Measurements from ENCODE around the gene TEKTIP1. TPM values are rescaled to one million over a fixed set of nuclear protein-coding genes. Genes with fewer than 3 reads are reported as not detected.

The TEKTIP1 gene
- total RNA-seq, 1 donor from 2014 or later = 0.73 TPM

DNA sequence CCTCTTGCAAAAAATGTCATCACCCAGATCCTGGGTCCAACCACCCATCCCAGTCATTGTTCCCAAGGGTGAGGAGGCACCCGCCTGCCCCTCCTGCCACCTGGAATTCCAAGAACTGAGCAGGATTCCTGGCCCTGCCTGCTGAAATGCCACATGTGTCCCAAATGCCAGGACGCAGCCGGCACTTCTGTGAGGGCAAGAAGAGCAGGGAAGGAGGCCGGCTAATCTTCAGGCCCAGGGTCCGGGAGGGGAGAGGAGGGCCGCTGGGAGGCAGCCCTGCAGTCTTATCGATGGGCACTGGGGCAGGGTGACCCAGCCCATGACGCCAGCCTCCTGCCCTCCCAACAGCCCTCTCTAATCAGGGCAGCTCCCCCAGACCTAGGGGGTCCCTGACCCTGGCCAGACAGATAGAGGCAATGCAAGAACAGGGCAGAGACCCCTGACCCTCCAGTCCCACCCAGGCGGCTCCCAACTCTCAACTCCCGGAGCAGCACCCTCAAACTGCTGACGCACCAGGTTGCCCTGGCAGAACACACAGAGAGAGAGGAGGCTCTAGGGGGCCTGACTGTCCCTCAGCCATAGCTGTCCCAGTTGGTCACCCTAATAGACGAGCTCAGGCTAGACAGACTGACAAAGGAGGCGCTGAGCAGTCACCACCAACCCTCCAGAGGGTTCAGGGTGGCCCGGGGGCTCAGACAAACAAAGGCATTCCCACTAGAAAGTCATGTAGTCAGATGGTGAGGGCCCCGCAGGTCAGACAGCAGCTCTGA is 16.9 kb downstream of the TEKTIP1 start:
- DNase-seq (ENCODE audit: extremely low spot score, unreplicated experiment) = no peak
- peaks cover 41% of the 10 kb centered on the region for H3K4me1 Mint-ChIP-seq (ENCODE audit: unreplicated experiment)
- H3K9me3 Mint-ChIP-seq (ENCODE audit: unreplicated experiment) = no peaks in the 10 kb centered on the region
- H3K4me3 Mint-ChIP-seq (ENCODE audit: unreplicated experiment) = peak overlapping the region; percentile 91
- no peak for TF ChIP-seq CTCF (IDR thresholded peaks at IDR 0.05)
- no peaks in the 10 kb centered on the region for H3K27me3 Mint-ChIP-seq (ENCODE audit: unreplicated experiment)
- peak overlapping the region; percentile 72 for H3K27ac Mint-ChIP-seq (ENCODE audit: unreplicated experiment)
- H3K36me3 Mint-ChIP-seq (ENCODE audit: unreplicated experiment) = no peaks in the 10 kb centered on the region

DNA sequence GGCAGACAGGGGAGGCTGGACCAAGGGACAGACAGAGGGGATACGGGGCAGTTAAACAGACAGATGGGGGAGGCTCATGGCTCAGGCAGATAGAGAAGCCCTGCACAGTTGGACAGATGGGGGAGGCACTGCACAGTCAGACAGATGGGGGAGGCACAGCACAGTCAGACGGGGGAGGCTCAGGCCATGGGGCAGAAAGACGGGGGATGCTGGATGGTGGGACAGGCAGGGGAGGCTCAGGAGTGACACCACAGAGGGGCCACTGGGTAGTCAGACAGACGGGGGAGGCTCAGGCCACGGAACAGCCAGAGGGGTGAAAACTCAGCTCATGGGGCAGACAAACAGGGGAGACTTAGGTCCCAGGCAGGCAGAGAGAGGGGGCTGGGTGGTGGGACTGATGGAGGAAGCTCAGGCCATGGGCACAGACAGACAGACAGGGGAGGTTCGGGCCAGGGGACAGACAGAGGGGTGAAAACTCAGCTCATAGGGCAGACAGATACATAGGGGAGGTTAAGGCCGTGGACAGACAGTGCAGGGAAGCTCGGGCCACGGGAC is 17.5 kb downstream of the TEKTIP1 start:
- Mint-ChIP-seq H3K4me3 (ENCODE audit: unreplicated experiment) (peak overlapping the region; percentile 91), H3K4me1 (ENCODE audit: unreplicated experiment) (peaks cover 41% of the 10 kb centered on the region), H3K9me3 (ENCODE audit: unreplicated experiment) (no peaks in the 10 kb centered on the region), H3K36me3 (ENCODE audit: unreplicated experiment) (no peaks in the 10 kb centered on the region), H3K27me3 (ENCODE audit: unreplicated experiment) (no peaks in the 10 kb centered on the region), H3K27ac (ENCODE audit: unreplicated experiment) (peak overlapping the region; percentile 81)
- no peak for DNase-seq (ENCODE audit: extremely low spot score, unreplicated experiment)
- no peak for TF ChIP-seq CTCF (IDR thresholded peaks at IDR 0.05)

GRCh38 chr19:3556978-3557460 is 18.0 kb downstream of the TEKTIP1 start:
- Mint-ChIP-seq H3K27me3 (ENCODE audit: unreplicated experiment) (no peaks in the 10 kb centered on the region), H3K9me3 (ENCODE audit: unreplicated experiment) (no peaks in the 10 kb centered on the region), H3K4me3 (ENCODE audit: unreplicated experiment) (peak overlapping the region; percentile 91), H3K36me3 (ENCODE audit: unreplicated experiment) (no peaks in the 10 kb centered on the region), H3K4me1 (ENCODE audit: unreplicated experiment) (peaks cover 36% of the 10 kb centered on the region), H3K27ac (ENCODE audit: unreplicated experiment) (peak overlapping the region; percentile 81)
- TF ChIP-seq CTCF (IDR thresholded peaks at IDR 0.05) = peak; percentile 15
- DNase-seq (ENCODE audit: extremely low spot score, unreplicated experiment) = no peak

DNA sequence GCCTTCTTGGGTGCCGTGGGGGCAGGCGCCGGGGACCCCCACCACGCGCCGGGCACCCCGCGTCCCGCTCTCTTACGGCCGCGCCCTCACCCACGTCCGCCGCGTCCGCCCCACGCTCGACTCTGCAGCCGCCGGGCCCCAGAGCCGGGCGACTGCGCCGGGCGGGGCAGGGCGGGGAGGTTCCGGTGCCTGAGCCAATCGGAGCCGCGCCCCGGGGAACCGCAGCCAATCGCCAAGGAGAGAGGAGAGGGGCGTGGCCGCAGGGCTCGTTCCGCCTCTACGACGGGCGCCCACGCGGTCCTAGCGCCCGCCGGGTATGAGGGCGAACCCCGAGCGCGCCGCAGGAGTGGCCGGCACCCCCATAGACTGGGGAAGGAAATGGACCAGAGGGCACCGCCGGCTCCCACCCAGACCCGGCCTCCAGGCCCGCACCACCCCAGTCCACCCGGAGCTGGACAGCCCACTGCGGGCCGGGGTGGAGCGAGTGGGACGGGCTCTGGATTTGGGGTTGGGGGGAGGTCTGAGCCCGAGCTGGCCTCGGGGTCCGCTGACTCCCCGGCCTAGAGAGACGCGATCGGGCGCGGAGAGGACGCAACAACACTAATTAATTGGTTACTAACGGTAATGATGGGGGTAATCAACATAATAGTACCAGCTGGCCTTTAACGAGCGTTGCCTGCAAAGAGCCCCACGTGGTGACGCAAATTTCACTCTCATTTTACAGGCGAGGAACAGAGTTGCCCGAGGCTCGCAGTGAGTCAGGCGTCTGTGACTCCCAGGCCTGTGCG is 18.7 kb downstream of the TEKTIP1 start, which contains the start of gene MFSD12:
Gene MFSD12, minus strand, starts transcription at position 126 of the 788 bp plus-strand sequence. CDS start 183 bp downstream, outside the sequence.
- peak; percentile 98 for DNase-seq (ENCODE audit: extremely low spot score, unreplicated experiment)
- Mint-ChIP-seq H3K4me1 (ENCODE audit: unreplicated experiment) (peaks cover 36% of the 10 kb centered on the region), H3K36me3 (ENCODE audit: unreplicated experiment) (no peaks in the 10 kb centered on the region), H3K27me3 (ENCODE audit: unreplicated experiment) (no peaks in the 10 kb centered on the region), H3K4me3 (ENCODE audit: unreplicated experiment) (peak within 1 kb of the TSS; percentile 91), H3K9me3 (ENCODE audit: unreplicated experiment) (no peaks in the 10 kb centered on the region), H3K27ac (ENCODE audit: unreplicated experiment) (peak within 1 kb of the TSS; percentile 94)
- TF ChIP-seq CTCF (IDR thresholded peaks at IDR 0.05) = no peak

Data from osteocyte (in vitro differentiated cells).